Fibroblast of villous mesenchyme (primary cell): ENCODE data around the gene TAB2. TPM values are rescaled to one million over a fixed set of nuclear protein-coding genes. Genes with fewer than 3 reads are reported as not detected.
A peak's percentile ranks its signal among the peaks of the same experiment; 100 is the strongest.

Experiments
- DNase-seq: peaks from one replicate; pipeline ENCODE4 v3.0.0-alpha.2; 2010; ENCODE audit warnings: low read depth
- H3K4me3 ChIP-seq: 2 replicates; pipeline ENCODE4 v1.5.1; 2011; ENCODE audit warnings: low read depth, mild to moderate bottlenecking, low read length
- total RNA-seq: library from RNA; depleted of rRNA; stranded (reverse); fragments of >200 nt; gene quantifications from 2 replicates; pipeline ENCODE4 v1.2.3, GENCODE V29; 2012
- TF ChIP-seq, protein P1 (sequence below): IDR thresholded peaks from 2 replicates; pipeline ENCODE4 v1.5.1; 2012; ENCODE audit warnings: low read depth, mild to moderate bottlenecking, low read length; ENCODE audit not compliant: insufficient read depth

TAB2 gene
- total RNA-seq, 1 donor, result 36.3 TPM

DNA sequence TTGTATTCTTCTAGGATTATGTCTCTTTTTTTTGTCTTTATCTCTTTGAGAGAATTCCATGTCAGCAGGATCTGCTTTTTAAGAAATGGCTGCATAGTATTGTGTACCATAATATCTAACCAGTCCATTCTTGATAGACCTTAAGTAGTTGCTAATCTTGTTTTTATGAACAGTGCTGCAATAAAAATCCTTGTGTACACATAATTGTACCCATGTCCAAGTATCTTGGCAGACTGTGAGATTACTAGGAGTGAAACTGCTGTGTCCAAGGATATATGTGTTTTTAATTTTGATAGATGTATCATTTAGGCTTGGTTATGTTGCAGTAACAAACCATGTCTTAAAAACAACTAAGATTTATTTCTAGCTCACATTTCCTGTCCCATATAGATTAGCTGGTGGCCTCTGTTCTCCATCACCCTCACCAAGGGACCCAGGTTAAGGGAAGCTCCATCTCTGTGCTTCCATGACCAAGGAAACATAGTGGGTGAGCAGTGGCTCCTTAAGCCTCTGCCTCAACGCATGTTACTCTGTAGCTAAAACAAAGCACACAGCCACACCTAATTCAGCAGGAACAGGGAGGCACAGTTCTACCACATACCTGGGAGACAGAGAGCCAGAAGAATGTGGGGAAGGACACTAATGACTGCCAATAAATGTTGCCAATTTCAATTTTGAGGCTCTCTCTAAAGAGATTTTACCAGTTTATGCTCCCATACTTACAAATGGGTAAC is 70.4 kb downstream of the TAB2 start:
- TF ChIP-seq, protein P1, sequence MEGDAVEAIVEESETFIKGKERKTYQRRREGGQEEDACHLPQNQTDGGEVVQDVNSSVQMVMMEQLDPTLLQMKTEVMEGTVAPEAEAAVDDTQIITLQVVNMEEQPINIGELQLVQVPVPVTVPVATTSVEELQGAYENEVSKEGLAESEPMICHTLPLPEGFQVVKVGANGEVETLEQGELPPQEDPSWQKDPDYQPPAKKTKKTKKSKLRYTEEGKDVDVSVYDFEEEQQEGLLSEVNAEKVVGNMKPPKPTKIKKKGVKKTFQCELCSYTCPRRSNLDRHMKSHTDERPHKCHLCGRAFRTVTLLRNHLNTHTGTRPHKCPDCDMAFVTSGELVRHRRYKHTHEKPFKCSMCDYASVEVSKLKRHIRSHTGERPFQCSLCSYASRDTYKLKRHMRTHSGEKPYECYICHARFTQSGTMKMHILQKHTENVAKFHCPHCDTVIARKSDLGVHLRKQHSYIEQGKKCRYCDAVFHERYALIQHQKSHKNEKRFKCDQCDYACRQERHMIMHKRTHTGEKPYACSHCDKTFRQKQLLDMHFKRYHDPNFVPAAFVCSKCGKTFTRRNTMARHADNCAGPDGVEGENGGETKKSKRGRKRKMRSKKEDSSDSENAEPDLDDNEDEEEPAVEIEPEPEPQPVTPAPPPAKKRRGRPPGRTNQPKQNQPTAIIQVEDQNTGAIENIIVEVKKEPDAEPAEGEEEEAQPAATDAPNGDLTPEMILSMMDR, result no peak

DNA sequence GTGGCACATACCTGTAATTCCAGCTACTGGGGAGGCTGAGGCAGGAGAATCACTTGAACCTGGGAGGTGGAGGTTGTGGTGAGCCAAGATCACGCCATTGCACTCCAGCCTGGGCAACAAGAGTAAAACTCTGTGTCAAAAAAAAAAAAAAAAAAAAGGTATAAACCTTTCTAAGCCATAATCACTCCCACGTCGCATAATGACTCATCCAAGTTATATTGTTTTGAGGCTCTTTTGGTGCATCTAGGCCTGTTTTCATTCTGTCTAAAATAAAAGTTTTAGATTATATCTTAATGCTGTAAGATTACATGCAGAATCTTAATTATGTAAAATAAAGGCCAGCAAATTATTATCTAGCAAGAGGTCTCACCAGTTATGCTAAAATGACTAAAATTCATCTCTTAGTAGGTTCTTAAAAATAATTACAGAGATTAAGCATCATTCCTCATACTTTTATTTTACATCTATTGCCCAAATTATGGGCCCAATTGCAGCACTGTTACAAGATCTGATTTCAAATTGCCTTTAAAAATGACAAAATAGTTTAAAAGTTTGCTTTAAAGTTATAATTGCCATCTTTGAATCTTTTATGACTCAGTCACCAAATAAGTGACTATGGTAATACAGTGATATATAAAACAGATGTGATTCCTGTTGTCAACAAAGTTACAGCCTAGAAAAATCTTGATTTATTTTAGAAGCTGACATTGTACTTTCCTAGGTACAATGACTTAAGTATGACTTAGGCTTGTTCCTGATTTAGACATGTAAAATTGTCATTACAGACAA is 72.2 kb downstream of the TAB2 start:
- DNase-seq, result peak; percentile 42
- no peak overlapping the region for H3K4me3 ChIP-seq
- TF ChIP-seq, protein P1, result no peak

More for the DNA sequence above, 70.4 kb downstream of the TAB2 start:
- H3K4me3 ChIP-seq, result no peak overlapping the region
- DNase-seq, result no peak

DNA sequence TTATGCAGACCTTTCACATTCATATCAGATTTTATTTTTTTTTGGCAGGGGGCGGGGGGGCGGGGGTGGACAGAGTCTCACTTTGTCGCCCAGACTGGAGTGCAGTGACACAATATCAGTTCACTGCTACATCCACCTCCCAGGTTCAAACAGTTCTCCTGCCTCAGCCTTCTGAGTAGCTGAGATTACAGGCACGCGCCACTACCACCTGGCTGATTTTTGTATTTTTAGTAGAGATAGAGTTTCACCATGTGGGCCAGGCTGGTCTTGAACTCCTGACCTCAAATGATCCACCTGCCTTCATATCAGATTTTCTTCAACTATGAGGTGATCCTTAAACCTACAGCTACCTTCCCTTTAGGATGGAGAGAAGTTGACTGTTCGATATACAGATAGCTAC is 74.6 kb downstream of the TAB2 start:
- H3K4me3 ChIP-seq, result no peak overlapping the region
- DNase-seq, result no peak
- TF ChIP-seq, protein P1, result no peak

DNA sequence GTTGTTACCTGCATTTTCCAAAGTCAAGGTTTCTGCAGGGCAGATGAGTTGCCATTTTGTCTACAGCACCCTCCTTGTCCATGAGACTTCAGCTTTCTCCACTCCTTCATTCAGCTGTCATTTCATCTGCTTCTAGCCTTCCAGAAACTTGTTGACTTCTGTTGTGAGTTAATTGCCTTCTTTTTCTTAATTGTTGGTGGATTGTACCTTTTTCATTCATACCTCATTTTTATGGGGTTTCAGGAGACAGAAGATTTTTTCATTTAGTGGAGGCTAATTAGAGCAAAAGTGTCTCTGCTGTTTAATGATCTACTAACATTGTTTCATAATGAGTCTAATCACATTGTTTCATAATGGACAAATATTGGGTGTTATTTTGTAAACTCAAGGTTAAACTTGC is 75.0 kb downstream of the TAB2 start:
- H3K4me3 ChIP-seq, result no peak overlapping the region
- no peak for DNase-seq
- TF ChIP-seq, protein P1, result no peak

DNA sequence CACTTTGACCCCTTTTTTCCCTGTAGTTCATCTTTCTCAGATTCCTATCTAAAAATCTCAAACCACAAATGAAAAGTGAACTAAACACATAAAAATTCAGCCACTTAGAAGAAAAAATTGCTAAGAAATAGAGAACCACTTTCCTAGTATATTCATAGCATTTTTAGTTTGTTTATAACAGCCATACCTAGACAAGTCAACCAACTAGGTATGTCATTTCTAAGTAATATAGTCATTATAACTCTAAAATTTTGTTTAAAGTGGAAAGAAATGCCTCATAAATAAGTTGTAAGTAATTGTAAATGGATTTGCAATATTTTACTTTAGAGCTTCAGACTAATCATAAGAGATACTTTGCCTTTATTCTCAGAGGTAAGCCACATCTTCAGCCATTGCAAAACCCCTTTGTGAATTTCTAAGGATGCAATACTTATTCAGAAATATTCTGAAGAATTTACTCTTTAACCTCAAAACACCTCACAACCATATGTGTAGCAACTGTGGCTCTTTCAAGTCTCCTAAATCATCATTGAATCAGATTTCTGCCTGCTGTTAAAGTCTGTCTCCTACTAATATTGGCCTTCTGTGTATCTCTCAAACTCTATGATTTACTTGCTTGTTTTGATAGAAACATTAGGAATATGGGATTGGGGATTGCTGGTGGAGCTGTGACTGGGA is 75.6 kb downstream of the TAB2 start:
- H3K4me3 ChIP-seq, result no peak overlapping the region
- TF ChIP-seq, protein P1, result no peak
- peak; percentile 32 for DNase-seq

DNA sequence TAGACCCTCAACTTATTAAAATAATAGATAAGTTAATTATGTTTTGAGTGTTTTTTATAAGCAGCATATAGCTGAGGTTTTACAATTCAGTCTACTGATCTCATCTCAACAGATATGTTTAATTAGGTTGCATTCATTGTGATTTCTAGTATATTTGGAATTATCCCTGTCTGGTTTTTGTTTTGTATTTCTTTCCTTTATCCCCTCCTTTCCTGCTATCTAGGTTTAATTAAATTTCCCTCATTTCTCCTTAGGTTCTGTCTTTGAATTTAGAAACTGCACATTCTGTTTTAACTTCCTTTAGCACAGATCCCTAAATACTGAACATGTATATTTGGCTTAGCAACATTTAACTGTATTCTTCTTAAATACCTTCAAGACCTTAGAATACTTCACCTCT is 77.7 kb downstream of the TAB2 start:
- no peak overlapping the region for H3K4me3 ChIP-seq
- TF ChIP-seq, protein P1, result no peak
- DNase-seq, result no peak
